Bronchial epithelial cell (primary cell): ENCODE results near the gene C17orf67. TPM values are rescaled to one million over a fixed set of nuclear protein-coding genes. Genes with fewer than 3 reads are reported as not detected.

ENCODE experiments used
- DNase-seq: peaks from one replicate; pipeline ENCODE4 v3.0.0-alpha.2; 2010; ENCODE audit warnings: low read depth
- FAIRE-seq: peaks from 2 replicates; lab custom pipeline; 2011; peaks lifted over from hg19 to GRCh38; lab: Jason Lieb, UNC
- H3K27me3 ChIP-seq: 2 replicates; pipeline ENCODE4 v1.5.1; 2011; ENCODE audit warnings: low read length; ENCODE audit not compliant: control insufficient read depth, insufficient read depth
- H3K36me3 ChIP-seq: 2 replicates; pipeline ENCODE4 v1.5.1; 2011; ENCODE audit warnings: low read length; ENCODE audit not compliant: control insufficient read depth, insufficient read depth
- H3K4me3 ChIP-seq: 2 replicates; pipeline ENCODE4 v1.5.1; 2011; ENCODE audit warnings: mild to moderate bottlenecking, low read depth, low read length, control low read depth
- total RNA-seq: library from RNA; depleted of rRNA; stranded (reverse); fragments of >200 nt; gene quantifications from 2 replicates; pipeline ENCODE4 v1.2.1, GENCODE V29; 2014
- TF ChIP-seq, protein P1 (sequence below): IDR thresholded peaks from 2 replicates; pipeline ENCODE4 v1.5.1; 2011; ENCODE audit warnings: mild to moderate bottlenecking, moderate library complexity, low read length, control low read depth, inconsistent platforms; ENCODE audit not compliant: insufficient read depth, severe bottlenecking

C17orf67 gene
- total RNA-seq, 1 donor from 2014 or later, result 0.26 TPM

GRCh38 chr17:56863974-56864373 lies 30.3 kb upstream of the C17orf67 start:
- H3K36me3 ChIP-seq, result peaks cover 1% of the 10 kb centered on the region
- no peaks in the 10 kb centered on the region for H3K27me3 ChIP-seq
- no peak overlapping the region for H3K4me3 ChIP-seq
- TF ChIP-seq, protein P1, sequence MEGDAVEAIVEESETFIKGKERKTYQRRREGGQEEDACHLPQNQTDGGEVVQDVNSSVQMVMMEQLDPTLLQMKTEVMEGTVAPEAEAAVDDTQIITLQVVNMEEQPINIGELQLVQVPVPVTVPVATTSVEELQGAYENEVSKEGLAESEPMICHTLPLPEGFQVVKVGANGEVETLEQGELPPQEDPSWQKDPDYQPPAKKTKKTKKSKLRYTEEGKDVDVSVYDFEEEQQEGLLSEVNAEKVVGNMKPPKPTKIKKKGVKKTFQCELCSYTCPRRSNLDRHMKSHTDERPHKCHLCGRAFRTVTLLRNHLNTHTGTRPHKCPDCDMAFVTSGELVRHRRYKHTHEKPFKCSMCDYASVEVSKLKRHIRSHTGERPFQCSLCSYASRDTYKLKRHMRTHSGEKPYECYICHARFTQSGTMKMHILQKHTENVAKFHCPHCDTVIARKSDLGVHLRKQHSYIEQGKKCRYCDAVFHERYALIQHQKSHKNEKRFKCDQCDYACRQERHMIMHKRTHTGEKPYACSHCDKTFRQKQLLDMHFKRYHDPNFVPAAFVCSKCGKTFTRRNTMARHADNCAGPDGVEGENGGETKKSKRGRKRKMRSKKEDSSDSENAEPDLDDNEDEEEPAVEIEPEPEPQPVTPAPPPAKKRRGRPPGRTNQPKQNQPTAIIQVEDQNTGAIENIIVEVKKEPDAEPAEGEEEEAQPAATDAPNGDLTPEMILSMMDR, result no peak
- DNase-seq, result no peak
- no peak for FAIRE-seq

DNA sequence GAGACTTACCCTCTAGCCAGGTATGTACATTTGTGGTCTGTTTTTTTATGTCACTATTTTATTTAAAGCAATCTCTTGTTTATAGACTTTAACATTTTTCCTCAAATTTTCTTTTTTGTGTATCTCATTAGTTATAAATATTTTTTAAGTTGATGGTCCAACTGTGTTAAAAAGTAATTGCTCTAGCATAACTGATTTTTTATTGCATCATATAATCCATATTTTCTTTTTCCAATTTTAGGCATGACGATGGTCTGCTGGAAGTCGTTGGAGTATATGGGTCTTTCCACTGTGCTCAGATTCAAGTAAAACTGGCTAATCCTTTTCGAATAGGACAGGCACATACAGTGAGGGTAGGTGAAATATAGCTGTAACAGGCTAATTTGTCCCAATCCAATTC lies 28.2 kb upstream of the C17orf67 start:
- FAIRE-seq, result no peak

DNA sequence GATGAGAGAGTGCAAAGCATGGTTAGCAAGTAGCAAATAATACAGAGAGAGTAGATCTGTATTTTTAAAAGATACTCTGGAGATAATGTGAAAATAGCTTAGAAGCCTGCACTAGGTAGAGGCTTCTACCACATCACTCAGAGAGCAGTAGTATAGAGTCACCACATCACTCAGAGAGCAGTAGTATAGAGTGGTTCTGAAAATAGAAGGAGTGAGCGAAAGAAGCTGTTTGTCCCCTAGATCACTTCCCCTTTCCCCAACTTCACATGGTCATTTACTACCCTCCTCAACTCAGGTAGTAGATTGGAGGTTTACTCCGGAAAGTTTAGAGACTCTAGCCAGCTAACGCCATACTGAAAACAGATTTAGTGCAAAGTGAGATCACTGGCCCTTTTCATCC lies 17.3 kb upstream of the C17orf67 start:
- no peaks in the 10 kb centered on the region for H3K27me3 ChIP-seq
- H3K36me3 ChIP-seq, result peaks cover 3% of the 10 kb centered on the region
- TF ChIP-seq, protein P1, result no peak
- FAIRE-seq, result no peak
- DNase-seq, result no peak
- no peak overlapping the region for H3K4me3 ChIP-seq

More for the DNA sequence above, 28.2 kb upstream of the C17orf67 start:
- H3K36me3 ChIP-seq, result peaks cover 1% of the 10 kb centered on the region
- H3K4me3 ChIP-seq, result no peak overlapping the region
- DNase-seq, result no peak
- TF ChIP-seq, protein P1, result no peak
- no peaks in the 10 kb centered on the region for H3K27me3 ChIP-seq

- DNase-seq (no peak), FAIRE-seq (no peak)
- Histone ChIP-seq H3K36me3 (peaks cover 3% of the 10 kb centered on the region), H3K4me3 (no peak overlapping the region), H3K27me3 (no peaks in the 10 kb centered on the region)
- TF ChIP-seq, protein P1, result no peak
Observed at GRCh38 chr17:56850591-56850990, 16.9 kb upstream of the C17orf67 start.

DNA sequence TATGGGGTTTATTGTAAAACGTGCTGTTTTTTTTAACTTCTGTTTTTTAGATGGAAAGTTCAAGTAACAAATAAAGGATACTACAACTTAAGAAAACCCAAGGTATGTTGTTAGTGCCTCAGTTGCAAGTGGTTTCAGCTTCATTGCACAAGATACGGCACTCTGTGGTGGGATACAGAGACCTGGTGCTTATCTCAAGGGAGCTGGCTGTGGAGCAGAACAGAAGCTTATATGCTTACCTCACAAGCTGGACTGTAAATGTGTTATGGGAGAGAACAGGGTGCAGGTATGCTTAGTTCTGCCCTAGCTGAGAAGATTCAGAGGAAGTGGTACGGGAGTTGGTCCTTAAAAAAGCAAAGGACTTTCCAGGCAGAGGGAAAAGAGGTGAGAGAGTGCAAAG lies 15.4 kb upstream of the C17orf67 start:
- no peak for DNase-seq
- TF ChIP-seq, protein P1, result no peak
- Histone ChIP-seq H3K27me3 (no peaks in the 10 kb centered on the region), H3K36me3 (peaks cover 3% of the 10 kb centered on the region), H3K4me3 (no peak overlapping the region)
- no peak for FAIRE-seq

DNA sequence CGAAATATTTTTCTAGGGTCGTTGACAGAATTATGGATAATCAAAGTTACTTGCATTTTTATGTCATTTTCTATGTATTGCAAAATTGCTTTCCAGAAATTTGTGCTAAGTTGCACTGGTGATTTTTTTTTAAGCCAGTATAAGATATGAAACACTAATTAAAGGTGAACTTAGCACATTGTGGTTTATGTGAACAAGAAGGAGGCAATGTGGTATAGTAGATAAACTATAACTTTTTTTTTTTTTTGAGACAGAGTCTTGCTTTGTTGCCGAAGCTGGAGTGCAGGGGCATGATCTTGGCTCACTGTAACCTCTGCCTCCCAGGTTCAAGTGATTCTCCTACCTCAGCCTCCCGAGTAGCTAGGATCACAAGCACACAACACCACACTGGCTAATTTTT lies 13.4 kb upstream of the C17orf67 start:
- no peaks in the 10 kb centered on the region for H3K27me3 ChIP-seq
- no peak for FAIRE-seq
- peaks cover 3% of the 10 kb centered on the region for H3K36me3 ChIP-seq
- DNase-seq, result no peak
- no peak overlapping the region for H3K4me3 ChIP-seq
- TF ChIP-seq, protein P1, result no peak
